Mesodermal cell (in vitro differentiated cells): ENCODE data around the gene CILP2.

Experiments used
- H3K27ac ChIP-seq: 2 replicates; pipeline ENCODE4 v1.7.0; 2013; ENCODE audit warnings: mild to moderate bottlenecking, low read depth, low read length, moderate library complexity; ENCODE audit not compliant: severe bottlenecking
- H3K36me3 ChIP-seq: 2 replicates; pipeline ENCODE4 v1.7.1; 2013; ENCODE audit warnings: mild to moderate bottlenecking, low read length, moderate library complexity; ENCODE audit not compliant: control insufficient read depth, insufficient read depth
- H3K4me1 ChIP-seq: one replicate; pipeline ENCODE4 v1.7.1; 2013; ENCODE audit warnings: mild to moderate bottlenecking, low read length; ENCODE audit not compliant: insufficient read depth, control insufficient read depth, poor library complexity, severe bottlenecking
- H3K4me3 ChIP-seq: 2 replicates; pipeline ENCODE4 v1.7.0; 2013; ENCODE audit warnings: low read length, control low read depth, mild to moderate bottlenecking; ENCODE audit not compliant: insufficient read depth, poor library complexity, severe bottlenecking; ENCODE audit errors: extremely low read depth
- H3K9me3 ChIP-seq: 2 replicates; pipeline ENCODE4 v1.7.1; 2013; ENCODE audit warnings: mild to moderate bottlenecking, low read length, moderate library complexity; ENCODE audit not compliant: control insufficient read depth
- WGBS, 2 experiments: methylation state at CpG; one replicate each; pipeline ENCODE4 v1.1.5; 2013; ENCODE audit warnings: missing lambda C conversion rate in 2 of 2; ENCODE audit not compliant: insufficient coverage in 2 of 2; 5-methylcytosine and 5-hydroxymethylcytosine counted together

The CILP2 gene

DNA sequence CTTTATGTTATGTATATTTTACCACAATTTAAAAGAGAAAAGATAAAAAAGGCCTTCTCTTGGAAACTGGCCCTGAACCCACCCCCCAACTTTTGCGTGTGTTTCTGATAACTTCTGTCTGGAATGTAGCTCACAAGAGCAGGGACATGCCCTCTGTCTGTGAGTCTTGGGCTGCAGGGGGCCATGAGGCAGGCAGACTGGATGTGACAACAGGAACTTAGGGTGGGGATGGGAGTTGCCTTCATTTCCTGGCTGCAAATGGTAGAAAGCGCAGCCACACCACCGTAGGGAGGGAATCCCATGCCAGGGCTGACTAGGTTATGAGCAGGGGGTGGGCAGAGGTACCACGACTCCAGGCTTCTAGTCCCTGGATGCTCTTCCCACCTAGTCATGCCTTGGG lies 21.9 kb downstream of the CILP2 start:
- H3K4me3 ChIP-seq: no peak overlapping the region
- no peaks in the 10 kb centered on the region for H3K9me3 ChIP-seq
- H3K36me3 ChIP-seq: no peaks in the 10 kb centered on the region
- 85 to 96% methylated on average over 3 to 4 of the region's 4 CpGs for WGBS, 2 experiments
- H3K4me1 ChIP-seq: peaks cover 5% of the 10 kb centered on the region
- no peak overlapping the region for H3K27ac ChIP-seq

DNA sequence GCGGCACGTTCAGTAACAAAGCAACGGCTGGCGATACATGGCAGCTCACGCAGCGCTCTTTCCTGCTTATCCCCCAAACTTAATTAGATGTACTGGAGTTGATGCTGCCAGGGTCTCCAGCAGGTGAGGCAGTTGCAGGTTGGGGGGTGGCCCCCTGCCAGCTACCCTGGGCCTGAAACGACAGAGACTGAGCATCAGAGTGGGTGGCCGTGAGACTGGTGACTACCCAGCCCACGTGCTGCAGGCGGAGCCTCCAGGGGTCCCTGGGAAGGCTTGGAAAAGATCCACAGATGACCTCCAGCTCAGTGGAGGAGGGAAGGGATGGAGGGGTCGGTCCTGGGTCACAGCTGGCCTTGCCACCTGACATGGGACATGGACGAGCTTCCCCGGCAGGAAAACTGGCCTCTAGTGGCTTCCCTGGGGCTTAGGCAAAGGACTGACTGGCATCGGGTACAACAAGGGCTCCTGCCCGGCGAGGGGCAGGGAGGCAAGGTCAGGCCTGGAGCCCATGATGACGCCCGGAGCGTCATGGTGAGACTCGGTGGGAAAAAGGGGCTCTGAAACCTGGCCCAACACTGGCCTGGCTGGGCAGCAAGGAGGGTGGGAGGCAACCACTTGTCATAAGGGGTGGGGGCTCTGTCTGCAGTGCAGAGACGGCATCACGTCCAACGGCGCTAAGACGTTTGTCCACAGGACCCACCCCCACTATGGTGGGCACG lies 24.0 kb downstream of the CILP2 start:
- Histone ChIP-seq H3K4me1 (peaks cover 5% of the 10 kb centered on the region), H3K9me3 (no peaks in the 10 kb centered on the region), H3K4me3 (no peak overlapping the region), H3K27ac (no peak overlapping the region), H3K36me3 (no peaks in the 10 kb centered on the region)
- WGBS, 2 experiments: 91 to 92% methylated on average over 19 to 21 of the region's 26 CpGs

DNA sequence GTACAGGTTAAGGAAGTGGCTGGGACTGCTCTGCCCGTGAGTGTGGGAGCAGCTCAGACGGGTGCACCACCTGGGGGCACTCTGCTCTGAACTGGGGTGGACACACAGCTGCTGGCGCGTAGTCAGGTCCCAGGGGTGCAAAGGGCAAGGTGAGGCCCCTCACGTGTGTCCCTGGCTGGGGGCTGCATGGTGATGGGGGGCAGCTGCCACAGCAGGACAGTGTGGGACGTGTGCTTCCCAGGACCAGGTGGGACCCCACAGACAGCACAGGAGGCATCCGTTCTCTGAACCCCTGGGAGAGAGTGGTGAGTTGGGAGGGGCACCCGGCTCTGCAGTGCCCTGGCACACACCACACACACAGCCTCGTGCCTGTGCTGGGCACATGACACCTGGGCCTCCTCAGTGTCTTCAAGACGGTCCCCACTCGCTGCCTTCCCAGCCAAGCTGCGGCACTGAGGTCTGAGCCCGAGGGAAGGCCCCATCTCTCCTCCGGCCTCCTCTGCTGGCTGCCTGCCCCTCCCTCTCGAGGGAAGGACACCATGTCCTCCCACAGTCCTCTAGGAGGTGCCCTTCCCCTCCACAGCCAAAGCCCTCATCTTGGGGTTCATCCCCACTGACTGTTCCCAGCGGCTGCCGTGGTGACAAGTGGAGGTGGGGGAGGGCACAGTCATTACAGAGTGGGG lies 24.7 kb downstream of the CILP2 start:
- Histone ChIP-seq H3K9me3 (no peaks in the 10 kb centered on the region), H3K4me3 (no peak overlapping the region)
- 88 to 90% methylated on average over 12 of the region's 17 CpGs for WGBS, 2 experiments

DNA sequence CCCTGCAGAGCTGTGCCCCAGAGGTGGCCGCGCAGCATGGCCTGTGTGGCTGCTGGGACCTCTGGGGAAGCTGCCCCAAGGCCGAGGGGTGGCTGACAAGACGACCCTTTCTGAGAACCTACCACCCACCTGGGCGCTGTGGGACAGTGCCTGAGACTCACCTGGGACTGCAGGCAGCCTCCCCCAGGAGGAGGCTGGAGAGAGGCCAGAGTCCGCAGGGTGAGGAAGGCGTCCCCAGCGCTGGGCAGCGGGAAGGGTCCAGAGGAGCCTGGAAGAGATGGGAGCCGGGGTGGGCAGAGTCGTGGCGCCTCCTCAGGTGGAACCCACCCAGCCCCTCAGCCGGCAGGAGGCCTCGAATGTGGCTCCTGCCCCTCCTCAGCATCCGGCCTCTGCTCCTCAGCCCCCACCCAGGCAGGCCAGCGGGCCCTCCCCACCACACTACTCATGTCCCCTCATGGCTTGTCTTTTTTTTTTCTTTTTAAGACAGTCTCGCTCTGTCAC lies 25.3 kb downstream of the CILP2 start:
- Histone ChIP-seq H3K4me3 (no peak overlapping the region), H3K9me3 (no peaks in the 10 kb centered on the region), H3K36me3 (no peaks in the 10 kb centered on the region), H3K4me1 (peaks cover 5% of the 10 kb centered on the region), H3K27ac (no peak overlapping the region)
- 89 to 96% methylated on average over 10 to 17 of the region's 17 CpGs for WGBS, 2 experiments

More for the DNA sequence above, 24.7 kb downstream of the CILP2 start:
- H3K4me1 ChIP-seq: peaks cover 5% of the 10 kb centered on the region
- H3K36me3 ChIP-seq: no peaks in the 10 kb centered on the region
- H3K27ac ChIP-seq: no peak overlapping the region

DNA sequence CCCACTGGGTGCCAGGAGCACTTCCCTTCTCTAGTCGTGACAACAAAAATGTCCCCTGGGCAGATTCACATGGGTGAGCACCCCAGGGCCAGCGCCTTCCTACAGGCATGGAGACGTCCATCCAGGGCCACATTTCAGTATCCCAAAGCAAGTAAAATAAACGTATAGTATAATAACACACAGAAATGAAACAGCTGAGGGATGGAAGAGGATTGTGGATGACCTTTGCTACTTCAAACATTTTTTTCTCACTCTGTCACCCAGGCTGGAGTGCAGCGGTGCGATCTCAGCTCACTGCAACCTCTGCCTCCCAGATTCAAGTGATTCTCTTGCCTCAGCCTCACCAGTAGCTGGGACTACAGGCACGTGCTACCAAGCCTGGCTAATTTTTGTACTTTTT lies 28.2 kb downstream of the CILP2 start:
- no peaks in the 10 kb centered on the region for H3K4me1 ChIP-seq
- H3K36me3 ChIP-seq: peaks cover 4% of the 10 kb centered on the region
- H3K27ac ChIP-seq: no peak overlapping the region
- H3K9me3 ChIP-seq: no peaks in the 10 kb centered on the region
- WGBS, 2 experiments: 92 to 93% methylated on average over 4 to 6 of the region's 7 CpGs
- H3K4me3 ChIP-seq: no peak overlapping the region

DNA sequence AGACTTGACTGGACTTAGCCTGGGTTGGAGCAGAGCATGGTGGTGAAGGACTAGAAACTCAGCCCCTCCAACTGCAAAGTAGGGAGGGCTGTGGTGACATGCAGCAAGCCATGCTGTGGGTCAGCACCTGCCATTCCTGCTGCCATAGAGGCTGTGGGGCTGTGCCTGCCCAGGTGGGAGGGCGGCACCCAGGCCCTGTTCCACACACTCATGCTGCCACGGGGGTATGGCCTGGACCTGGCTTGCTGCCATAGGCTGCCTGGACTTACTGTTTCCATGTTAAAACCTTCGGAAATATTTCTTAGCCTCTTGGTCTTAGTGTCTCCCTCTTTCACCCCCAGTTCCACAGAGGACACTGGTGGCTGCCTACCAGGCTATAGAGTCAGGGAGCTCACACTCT lies 29.3 kb downstream of the CILP2 start:
- Histone ChIP-seq H3K36me3 (peaks cover 4% of the 10 kb centered on the region), H3K4me1 (no peaks in the 10 kb centered on the region), H3K27ac (no peak overlapping the region), H3K9me3 (no peaks in the 10 kb centered on the region), H3K4me3 (no peak overlapping the region)
- WGBS, 2 experiments: 90 to 100% methylated on average over 3 of the region's 3 CpGs

DNA sequence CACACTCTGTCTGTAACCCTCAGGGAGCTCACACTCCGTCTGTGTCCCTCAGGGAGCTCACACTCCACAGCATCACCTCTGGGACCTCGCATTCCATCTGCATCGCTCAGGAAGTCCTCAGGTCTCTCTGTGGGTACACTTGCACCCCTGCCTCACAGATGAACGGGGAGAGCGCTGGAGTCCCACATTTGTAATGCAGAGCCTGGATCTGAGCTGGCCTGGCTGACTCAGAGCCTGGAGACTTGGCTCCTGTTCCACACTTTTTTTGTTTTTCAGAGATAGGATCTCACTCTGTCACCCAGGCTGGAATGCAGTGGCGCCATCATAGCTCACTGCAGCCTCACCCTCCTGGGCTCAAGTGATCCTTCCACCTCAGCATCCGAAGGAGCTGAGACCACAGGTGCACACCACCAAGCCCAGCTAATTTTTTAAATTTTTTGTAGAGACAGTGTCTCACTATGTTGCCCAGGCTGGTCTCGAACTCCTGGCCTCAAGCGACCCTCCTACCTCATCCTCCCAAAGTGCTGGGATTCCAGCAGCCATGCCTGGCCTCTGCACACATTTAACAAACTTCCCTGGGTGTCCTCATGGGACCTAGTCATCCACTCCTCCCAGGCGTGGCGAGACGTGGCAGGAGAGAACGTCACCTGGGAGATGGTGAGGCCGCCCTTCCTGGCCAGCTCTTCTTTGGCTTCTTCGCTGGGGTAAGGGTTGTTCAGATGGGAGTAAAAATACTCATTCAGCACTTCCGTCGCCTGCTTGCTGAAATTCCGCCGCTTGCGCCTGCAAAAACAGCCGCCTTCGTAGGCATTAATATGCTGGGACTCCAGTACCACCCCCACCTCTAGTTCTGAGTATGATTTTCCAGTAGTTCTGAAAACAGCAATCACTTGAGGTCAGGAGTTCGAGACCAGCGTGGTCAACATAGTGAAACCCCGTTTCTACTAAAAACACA lies 31.0 kb downstream of the CILP2 start:
- peaks cover 4% of the 10 kb centered on the region for H3K36me3 ChIP-seq
- H3K4me1 ChIP-seq: no peaks in the 10 kb centered on the region
- no peaks in the 10 kb centered on the region for H3K9me3 ChIP-seq
- 93 to 98% methylated on average over 14 to 15 of the region's 25 CpGs for WGBS, 2 experiments
- H3K4me3 ChIP-seq: no peak overlapping the region
- no peak overlapping the region for H3K27ac ChIP-seq

DNA sequence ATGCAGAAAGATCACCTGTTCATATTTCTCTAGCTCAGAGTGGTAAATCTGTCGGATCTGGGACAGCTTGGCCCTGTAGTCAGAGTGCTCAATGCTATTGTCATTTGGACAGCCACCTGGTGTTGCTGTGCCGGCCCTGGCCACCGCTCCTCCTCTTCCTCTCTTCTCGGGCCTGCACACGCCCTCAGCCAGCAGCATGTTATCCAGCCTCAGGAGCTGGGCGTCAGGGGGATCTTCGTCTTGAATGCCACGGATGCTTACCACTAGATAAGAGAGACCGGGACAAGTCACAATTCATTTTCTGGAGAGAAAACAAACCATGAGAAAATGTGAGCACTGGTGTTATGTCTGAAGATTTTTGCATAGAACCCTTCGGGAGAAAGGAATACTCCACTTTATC lies 32.5 kb downstream of the CILP2 start:
- H3K27ac ChIP-seq: no peak overlapping the region
- H3K4me1 ChIP-seq: no peaks in the 10 kb centered on the region
- H3K36me3 ChIP-seq: peaks cover 4% of the 10 kb centered on the region
- H3K4me3 ChIP-seq: no peak overlapping the region
- WGBS, 2 experiments: 86 to 89% methylated on average over 7 to 10 of the region's 10 CpGs
- no peaks in the 10 kb centered on the region for H3K9me3 ChIP-seq

DNA sequence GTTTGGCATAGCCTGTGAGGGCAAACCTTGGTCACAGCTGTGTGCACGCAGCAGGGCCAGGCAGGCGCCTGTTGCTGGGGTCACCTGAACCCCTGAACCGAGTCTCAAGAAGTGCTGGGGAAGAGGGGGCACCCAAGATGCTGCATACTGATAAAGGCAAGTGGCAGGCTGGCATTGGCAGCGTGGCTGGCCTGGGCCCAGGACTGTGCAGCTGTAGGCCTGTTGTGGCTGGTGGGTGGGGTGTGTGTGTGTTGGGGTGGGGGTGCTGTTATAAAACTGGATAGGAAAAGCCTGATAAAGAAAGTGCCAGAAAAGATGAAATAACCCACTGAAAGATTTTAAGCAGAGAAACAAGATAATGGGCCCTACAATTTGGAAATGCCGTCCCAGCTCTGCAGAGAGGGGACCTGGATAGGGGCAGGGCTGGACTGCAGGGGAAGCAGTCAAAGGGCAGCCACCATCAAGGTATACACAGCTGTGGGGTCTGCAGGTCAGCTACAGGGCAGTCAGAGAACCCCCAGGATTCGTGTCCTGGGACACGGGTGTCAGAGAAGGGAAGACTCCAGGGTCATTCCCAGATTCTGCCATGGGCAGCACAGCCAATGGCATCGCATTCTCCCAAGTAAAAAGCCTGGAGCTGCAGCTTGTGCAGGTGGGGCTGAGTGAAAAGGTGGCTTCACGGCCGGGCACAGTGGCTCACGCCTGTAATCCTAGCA lies 33.2 kb downstream of the CILP2 start:
- Histone ChIP-seq H3K36me3 (peaks cover 4% of the 10 kb centered on the region), H3K4me1 (no peaks in the 10 kb centered on the region), H3K4me3 (no peak overlapping the region), H3K9me3 (no peaks in the 10 kb centered on the region), H3K27ac (no peak overlapping the region)
- 90% methylated on average over 10 to 11 of the region's 11 CpGs for WGBS, 2 experiments

DNA sequence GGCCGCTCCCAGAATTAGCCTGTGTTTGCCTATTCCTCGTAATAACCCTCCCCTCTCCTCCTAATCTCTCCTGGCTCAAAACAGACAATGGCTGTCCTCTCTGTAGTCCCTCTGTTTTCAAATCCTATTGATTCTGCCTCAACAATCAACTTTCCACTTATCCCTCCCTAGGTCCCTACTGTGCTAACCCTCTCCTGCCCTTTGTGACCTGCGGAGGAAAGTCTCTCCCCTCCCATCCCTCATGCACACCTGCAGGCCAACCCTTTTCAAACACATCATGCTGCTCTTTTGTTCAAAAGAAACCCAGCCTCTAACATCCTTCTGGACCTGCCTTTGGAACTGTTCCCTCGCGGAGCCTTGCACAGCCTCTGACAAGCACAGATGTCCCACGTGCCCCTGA lies 37.3 kb downstream of the CILP2 start:
- Histone ChIP-seq H3K4me1 (no peaks in the 10 kb centered on the region), H3K36me3 (no peaks in the 10 kb centered on the region), H3K4me3 (no peak overlapping the region), H3K27ac (no peak overlapping the region), H3K9me3 (no peaks in the 10 kb centered on the region)
- WGBS, 2 experiments: 65 to 73% methylated on average over 5 to 6 of the region's 6 CpGs
